ENCODE results near the gene CERS6. TPM values are rescaled to one million over a fixed set of nuclear protein-coding genes. Genes with fewer than 3 reads are reported as not detected.

CERS6 gene
- total and polyA plus RNA-seq, 10 donors: 2.5 to 22.3 (median 12.8) TPM

DNA sequence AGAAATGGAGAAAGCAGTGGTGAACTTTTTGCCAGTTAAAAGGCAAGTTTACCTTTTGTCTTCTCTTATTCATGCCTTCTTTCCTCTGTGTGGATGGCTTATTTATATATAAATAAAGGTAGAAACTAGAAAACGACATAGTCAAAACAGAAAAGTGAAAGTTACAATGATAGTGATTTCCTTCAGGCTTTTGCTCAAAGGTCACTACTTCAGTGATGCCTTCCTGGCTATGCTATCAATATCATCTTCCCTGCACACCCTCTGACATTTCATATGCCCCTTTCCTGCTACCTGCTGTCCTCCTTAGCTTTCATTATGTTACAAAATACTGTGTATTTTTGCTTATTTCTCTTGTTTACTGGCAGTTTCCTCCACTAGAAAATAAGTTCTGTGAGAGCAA, 214.4 kb downstream of the CERS6 start:
- no peaks in the 10 kb centered on the region for H3K36me3 ChIP-seq
- H3K4me3 ChIP-seq: no peak overlapping the region
- WGBS, 5 donors: 56 to 77% (median 58%) methylated on average over 1 of the region's 1 CpG
- intact Hi-C loops (cut with DNase I; ENCODE audit: low total_unique reads): no loop called here
- H3K4me1 ChIP-seq: no peaks in the 10 kb centered on the region
- no peak for TF ChIP-seq CTCF (IDR thresholded peaks at IDR 0.05 in 8 of 11, conservative IDR thresholded peaks at IDR 0.05 in 3 of 11)
- TF ChIP-seq POLR2A (IDR thresholded peaks at IDR 0.05): no peak
- TF ChIP-seq POLR2AphosphoS5 (IDR thresholded peaks at IDR 0.05): no peak
- DNase-seq: no peak
- no peaks in the 10 kb centered on the region for H3K9me3 ChIP-seq
- H3K27ac ChIP-seq: no peak overlapping the region
- no peaks in the 10 kb centered on the region for H3K27me3 ChIP-seq (replicated peaks in 1 of 7)

DNA sequence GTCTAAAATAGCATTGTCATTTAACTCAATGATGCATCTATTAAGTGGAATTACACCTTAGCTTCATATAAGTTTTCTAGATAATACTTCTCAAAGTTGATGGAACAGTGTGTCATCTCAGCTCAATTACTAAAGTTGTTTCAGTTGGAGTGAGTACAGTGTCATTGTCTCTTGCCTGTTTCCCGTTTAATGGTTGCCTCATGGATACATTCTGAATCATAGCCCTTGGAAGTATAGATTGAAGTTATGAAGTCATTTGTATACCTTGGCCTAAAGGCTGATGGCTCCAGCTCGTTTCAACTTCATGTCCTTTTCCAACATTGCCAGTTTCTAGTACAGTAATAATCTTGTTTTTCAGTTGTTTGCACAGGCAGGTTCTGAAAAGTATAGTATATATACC, 215.9 kb downstream of the CERS6 start:
- Histone ChIP-seq H3K4me3 (no peak overlapping the region), H3K27ac (no peak overlapping the region), H3K36me3 (no peaks in the 10 kb centered on the region), H3K27me3 (replicated peaks in 1 of 7) (no peaks in the 10 kb centered on the region), H3K9me3 (no peaks in the 10 kb centered on the region), H3K4me1 (no peaks in the 10 kb centered on the region)
- DNase-seq: no peak
- TF ChIP-seq CTCF (IDR thresholded peaks at IDR 0.05 in 8 of 11, conservative IDR thresholded peaks at IDR 0.05 in 3 of 11) (no peak), POLR2AphosphoS5 (IDR thresholded peaks at IDR 0.05) (no peak), POLR2A (IDR thresholded peaks at IDR 0.05) (no peak)
- 78 to 89% (median 83%) methylated on average over 2 of the region's 2 CpGs for WGBS, 5 donors
- intact Hi-C loops (cut with DNase I; ENCODE audit: low total_unique reads): no loop called here

DNA sequence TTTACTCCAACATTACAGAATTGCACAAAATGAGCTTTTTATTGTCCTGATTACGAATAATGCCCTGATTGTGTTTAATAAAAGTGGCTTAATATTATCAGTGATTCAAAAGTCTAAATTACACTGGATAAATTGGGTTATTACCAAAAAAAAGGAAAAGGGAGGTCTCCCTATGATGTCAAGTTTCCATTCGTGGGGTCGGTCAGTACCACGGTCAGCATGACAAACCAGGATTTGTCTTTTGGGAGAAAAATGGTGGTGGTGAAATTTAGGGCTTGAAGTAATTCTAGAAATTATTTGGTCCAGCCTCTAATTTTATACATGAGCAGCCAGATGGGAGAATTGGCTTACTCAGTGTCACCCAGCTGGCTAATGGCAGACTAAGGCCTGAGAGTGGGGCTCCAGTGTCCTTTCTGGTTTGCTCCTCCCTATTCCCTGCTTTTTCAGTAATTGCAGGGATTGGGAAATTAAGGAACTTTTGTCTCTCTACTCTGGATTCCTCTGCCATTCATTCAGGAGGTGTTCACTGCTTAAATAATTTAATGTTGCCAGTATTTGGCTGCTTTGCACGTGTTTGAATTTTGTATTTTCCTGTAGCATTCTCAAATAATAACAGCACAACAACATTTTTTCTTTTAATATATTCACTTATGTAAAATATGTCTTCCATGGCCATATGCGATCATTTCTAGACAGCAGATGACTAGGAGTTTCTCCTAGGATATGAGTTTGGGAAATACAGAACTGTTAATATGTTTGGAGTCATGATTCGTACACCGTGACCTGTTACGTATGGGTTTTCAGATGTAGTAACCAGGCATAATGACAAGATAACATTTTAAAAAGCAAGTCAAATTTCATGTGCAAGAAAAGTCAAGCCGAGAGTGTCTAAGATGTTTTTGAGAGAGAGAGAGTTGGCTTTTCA, 217.5 kb downstream of the CERS6 start:
- no peak overlapping the region for H3K27ac ChIP-seq
- no peaks in the 10 kb centered on the region for H3K36me3 ChIP-seq
- no peaks in the 10 kb centered on the region for H3K9me3 ChIP-seq
- DNase-seq: no peak
- WGBS, 5 donors: 81 to 97% (median 84%) methylated on average over 10 of the region's 10 CpGs
- intact Hi-C loops (cut with DNase I; ENCODE audit: low total_unique reads): no loop called here
- TF ChIP-seq POLR2A (IDR thresholded peaks at IDR 0.05): no peak
- no peak for TF ChIP-seq POLR2AphosphoS5 (IDR thresholded peaks at IDR 0.05)
- no peak for TF ChIP-seq CTCF (IDR thresholded peaks at IDR 0.05 in 8 of 11, conservative IDR thresholded peaks at IDR 0.05 in 3 of 11)
- H3K4me1 ChIP-seq: no peaks in the 10 kb centered on the region
- H3K27me3 ChIP-seq (replicated peaks in 1 of 7): no peaks in the 10 kb centered on the region
- no peak overlapping the region for H3K4me3 ChIP-seq

GRCh38 chr2:168678153-168678853, 222.2 kb downstream of the CERS6 start:
- TF ChIP-seq CTCF (IDR thresholded peaks at IDR 0.05 in 8 of 11, conservative IDR thresholded peaks at IDR 0.05 in 3 of 11) (no peak), POLR2AphosphoS5 (IDR thresholded peaks at IDR 0.05) (no peak)
- Histone ChIP-seq H3K27ac (no peak overlapping the region), H3K9me3 (no peaks in the 10 kb centered on the region), H3K36me3 (no peaks in the 10 kb centered on the region), H3K4me1 (no peaks in the 10 kb centered on the region), H3K27me3 (replicated peaks in 1 of 7) (no peaks in the 10 kb centered on the region), H3K4me3 (no peak overlapping the region)
- no peak for DNase-seq
- intact Hi-C loops (cut with DNase I; ENCODE audit: low total_unique reads): no loop called here
- WGBS, 5 donors: 76 to 95% (median 85%) methylated on average over 10 of the region's 10 CpGs

Data from spleen (tissue), 11 donors.